ENCODE data around the gene RABGEF1. TPM values are rescaled to one million over a fixed set of nuclear protein-coding genes. Genes with fewer than 3 reads are reported as not detected.
"Not testable (repeated sequence)": the region's sequence is repeated elsewhere in the genome, so short reads cannot be mapped to it uniquely, and the experiment has no call there.

The RABGEF1 gene
- total and polyA plus RNA-seq, 2 of the 8 experiments (the other 6 are each of a cell fraction or from before 2014, with no cell fraction given) = 10.2 to 18.0 TPM

DNA sequence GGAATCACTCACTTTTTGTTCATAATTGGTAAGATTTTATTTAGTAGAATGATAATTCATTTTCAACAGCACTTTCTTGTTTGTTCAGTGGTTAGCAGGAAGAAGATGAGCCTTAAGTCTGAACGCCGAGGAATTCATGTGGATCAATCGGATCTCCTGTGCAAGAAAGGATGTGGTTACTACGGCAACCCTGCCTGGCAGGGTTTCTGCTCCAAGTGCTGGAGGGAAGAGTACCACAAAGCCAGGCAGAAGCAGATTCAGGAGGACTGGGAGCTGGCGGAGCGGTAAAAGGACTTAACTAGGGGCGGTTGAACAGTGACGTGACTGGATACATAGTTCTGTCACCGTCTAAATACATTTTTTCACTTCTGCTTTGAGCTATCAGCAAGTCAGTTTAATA lies 31.3 kb downstream of the RABGEF1 start (continued):
- TF ChIP-seq, protein P1, sequence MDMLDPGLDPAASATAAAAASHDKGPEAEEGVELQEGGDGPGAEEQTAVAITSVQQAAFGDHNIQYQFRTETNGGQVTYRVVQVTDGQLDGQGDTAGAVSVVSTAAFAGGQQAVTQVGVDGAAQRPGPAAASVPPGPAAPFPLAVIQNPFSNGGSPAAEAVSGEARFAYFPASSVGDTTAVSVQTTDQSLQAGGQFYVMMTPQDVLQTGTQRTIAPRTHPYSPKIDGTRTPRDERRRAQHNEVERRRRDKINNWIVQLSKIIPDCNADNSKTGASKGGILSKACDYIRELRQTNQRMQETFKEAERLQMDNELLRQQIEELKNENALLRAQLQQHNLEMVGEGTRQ (IDR thresholded peaks at IDR 0.05; ENCODE audit: low read length) = no peak
- TF ChIP-seq SIRT6 (IDR thresholded peaks at IDR 0.05; ENCODE audit: low read length) (no peak), KDM5A (IDR thresholded peaks at IDR 0.05; ENCODE audit: low read length) (no peak), SUZ12 (IDR thresholded peaks at IDR 0.05; ENCODE audit: low read length) (no peak), POLR2A (IDR thresholded peaks at IDR 0.05; ENCODE audit: control extremely low read depth in 1 of 2, low read depth in 2 of 2, low read length in 2 of 2) (no peak)

DNA sequence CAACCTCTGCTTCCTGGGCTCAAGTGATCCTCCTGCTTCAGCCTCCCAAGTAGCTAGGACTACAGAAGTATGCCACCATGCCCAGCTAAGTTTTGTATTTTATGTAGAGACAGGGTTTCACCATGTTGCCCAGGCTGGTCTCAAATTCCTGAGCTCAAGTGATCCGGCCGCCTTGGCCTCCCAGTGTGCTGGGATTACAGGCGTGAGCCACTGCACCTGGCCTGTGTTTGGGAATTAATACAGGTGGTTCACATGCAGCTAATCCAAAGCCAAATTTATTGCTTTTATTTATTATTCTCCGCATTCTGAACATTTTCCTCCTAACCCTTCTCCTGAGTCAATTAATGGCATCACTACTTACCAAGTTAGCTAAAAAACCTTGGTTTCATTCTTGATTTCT lies 33.2 kb downstream of the RABGEF1 start:
- H2BK120ac ChIP-seq (replicated peaks; ENCODE audit: low read depth, low read length); H3K18ac ChIP-seq (ENCODE audit: extremely low read depth, low read length); H4K8ac ChIP-seq (ENCODE audit: extremely low read depth, insufficient read depth, low read length); H4K91ac ChIP-seq (replicated peaks; ENCODE audit: insufficient read length, low read length); H4K5ac ChIP-seq (ENCODE audit: insufficient read length, low read depth, low read length); FAIRE-seq; DNase-seq (ENCODE audit: low read depth in 1 of 2, low spot score in 2 of 2); H3K9ac ChIP-seq (replicated peaks in 1 of 4; ENCODE audit: extremely low read depth in 1 of 4, low read depth in 3 of 4, low read length in 3 of 4); H3K23ac ChIP-seq (ENCODE audit: insufficient read length); H3K14ac ChIP-seq (ENCODE audit: insufficient read length); H3K23me2 ChIP-seq (ENCODE audit: low read depth, low read length); H2BK20ac ChIP-seq (ENCODE audit: low read length); H4K20me1 ChIP-seq (replicated peaks in 1 of 2; ENCODE audit: control insufficient read depth in 1 of 2, insufficient read depth in 2 of 2, low read length in 2 of 2); H2AFZ ChIP-seq (ENCODE audit: low read length); H2BK5ac ChIP-seq (ENCODE audit: low read depth, low read length); H3K4ac ChIP-seq (replicated peaks; ENCODE audit: insufficient read length, low read depth, low read length); H3K56ac ChIP-seq (replicated peaks; ENCODE audit: insufficient read length, low read depth, low read length); H3K27ac ChIP-seq (ENCODE audit: low read depth, low read length); H3K9me3 ChIP-seq (ENCODE audit: insufficient read depth in 2 of 2, low read depth in 1 of 2, low read length in 1 of 2); H3K79me1 ChIP-seq (ENCODE audit: low read depth, low read length); H3K4me2 ChIP-seq (ENCODE audit: insufficient read depth in 1 of 2, low read depth in 2 of 2, low read length in 2 of 2); H3K27me3 ChIP-seq (replicated peaks in 1 of 4; ENCODE audit: control insufficient read depth in 3 of 4, extremely low read depth in 1 of 4, insufficient read depth in 3 of 4, low read length in 3 of 4); H2AK5ac ChIP-seq (ENCODE audit: low read depth, low read length); H2BK12ac ChIP-seq (ENCODE audit: low read depth, low read length); CTCF ChIA-PET (ENCODE audit: partially characterized antibody); H3K4me1 ChIP-seq (replicated peaks in 1 of 4; ENCODE audit: control insufficient read depth in 3 of 4, insufficient read depth in 4 of 4, low read length in 3 of 4); H3K4me3 ChIP-seq (ENCODE audit: extremely low read depth in 1 of 4, insufficient read depth in 2 of 4, low read depth in 3 of 4, low read length in 4 of 4); H2BK15ac ChIP-seq (ENCODE audit: low read length): not testable (repeated sequence)
- Histone ChIP-seq H3K36me3 (ENCODE audit: control insufficient read depth in 2 of 4, insufficient read depth in 4 of 4, low read length in 3 of 4) (peaks cover 0 to 27% (median 14%) of the 10 kb centered on the region in 4 experiments; a peak in 5 of 8 replicates), H3K79me2 (ENCODE audit: control insufficient read depth in 1 of 2, insufficient read depth in 2 of 2, low read length in 2 of 2) (peaks cover 0 to 15% of the 10 kb centered on the region in 2 experiments; a peak in 2 of 4 replicates)
- POLR2A ChIA-PET (ENCODE audit: partially characterized antibody) = interaction anchor here (1.6 kb wide), 1 partner anchor 20 kb away, joined by 3 read pairs; no protein-coding TSS in a partner anchor
- WGBS, 2 experiments (ENCODE audit: extremely low coverage in 1 of 2, insufficient coverage in 1 of 2, insufficient read length in 1 of 2, insufficient replicate concordance in 2 of 2, low coverage in 1 of 2, low lambda C conversion rate in 2 of 2, missing lambda C conversion rate in 1 of 2) = 94% methylated on average over 4 of the region's 4 CpGs; no CpG with 5 or more reads in 1 of the 2 experiments
